ENCODE data around the gene TMEM135. TPM values are rescaled to one million over a fixed set of nuclear protein-coding genes. Genes with fewer than 3 reads are reported as not detected.
A peak's percentile ranks its signal among the peaks of the same experiment; 100 is the strongest.

TMEM135 gene
- total RNA-seq, 1 donor from 2014 or later, result 36.0 TPM

DNA sequence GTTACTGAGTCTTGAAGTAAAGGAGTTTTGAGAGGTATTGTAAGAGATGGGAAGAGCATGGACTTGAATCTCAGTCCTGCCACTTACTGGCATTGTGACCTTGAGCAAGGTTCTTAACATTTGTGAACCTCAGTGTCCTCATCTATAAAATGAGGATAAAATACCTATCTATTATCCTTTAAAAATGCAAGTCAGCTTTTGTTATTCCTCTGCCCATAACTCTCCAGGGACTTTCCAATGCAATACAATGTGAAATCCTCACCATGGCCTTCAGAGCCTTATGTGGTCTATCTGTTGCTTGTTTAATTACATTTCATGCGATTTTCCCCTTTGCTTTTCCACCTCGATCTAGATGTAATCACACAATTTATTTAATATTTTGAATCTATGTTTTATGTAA is 9.1 kb downstream of the TMEM135 start:
- H3K27ac Mint-ChIP-seq, result no peak overlapping the region
- H3K4me1 Mint-ChIP-seq, result no peaks in the 10 kb centered on the region
- no peak overlapping the region for H3K4me3 Mint-ChIP-seq
- H3K9me3 Mint-ChIP-seq, result peaks cover 12% of the 10 kb centered on the region
- TF ChIP-seq, protein P1, sequence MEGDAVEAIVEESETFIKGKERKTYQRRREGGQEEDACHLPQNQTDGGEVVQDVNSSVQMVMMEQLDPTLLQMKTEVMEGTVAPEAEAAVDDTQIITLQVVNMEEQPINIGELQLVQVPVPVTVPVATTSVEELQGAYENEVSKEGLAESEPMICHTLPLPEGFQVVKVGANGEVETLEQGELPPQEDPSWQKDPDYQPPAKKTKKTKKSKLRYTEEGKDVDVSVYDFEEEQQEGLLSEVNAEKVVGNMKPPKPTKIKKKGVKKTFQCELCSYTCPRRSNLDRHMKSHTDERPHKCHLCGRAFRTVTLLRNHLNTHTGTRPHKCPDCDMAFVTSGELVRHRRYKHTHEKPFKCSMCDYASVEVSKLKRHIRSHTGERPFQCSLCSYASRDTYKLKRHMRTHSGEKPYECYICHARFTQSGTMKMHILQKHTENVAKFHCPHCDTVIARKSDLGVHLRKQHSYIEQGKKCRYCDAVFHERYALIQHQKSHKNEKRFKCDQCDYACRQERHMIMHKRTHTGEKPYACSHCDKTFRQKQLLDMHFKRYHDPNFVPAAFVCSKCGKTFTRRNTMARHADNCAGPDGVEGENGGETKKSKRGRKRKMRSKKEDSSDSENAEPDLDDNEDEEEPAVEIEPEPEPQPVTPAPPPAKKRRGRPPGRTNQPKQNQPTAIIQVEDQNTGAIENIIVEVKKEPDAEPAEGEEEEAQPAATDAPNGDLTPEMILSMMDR (IDR thresholded peaks at IDR 0.05; ENCODE audit: unreplicated experiment), result no peak
- H3K36me3 Mint-ChIP-seq, result peaks cover 29% of the 10 kb centered on the region
- no peaks in the 10 kb centered on the region for H3K27me3 Mint-ChIP-seq (ENCODE audit: low read depth)
- no peak for DNase-seq (ENCODE audit: low spot score in 2 of 2, unreplicated experiment in 2 of 2)

DNA sequence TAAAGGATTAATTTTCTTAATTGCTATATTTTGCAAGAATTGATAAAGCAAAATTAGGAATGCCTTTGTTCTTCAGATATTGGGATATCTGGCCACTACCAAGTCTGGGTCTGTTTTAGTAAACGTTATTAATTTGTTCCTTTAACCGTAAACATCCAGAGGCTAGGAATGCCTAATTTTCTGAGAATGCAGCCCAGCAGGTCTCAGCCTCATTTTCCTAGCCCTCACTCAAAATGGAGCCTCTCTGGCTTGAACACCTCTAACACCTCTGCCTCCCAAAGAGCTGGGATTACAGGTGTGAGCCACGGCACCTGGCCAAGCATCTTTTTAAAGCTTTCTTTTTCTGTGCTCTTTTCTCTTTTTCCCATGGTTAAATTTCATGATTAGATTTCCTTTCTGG is 18.4 kb downstream of the TMEM135 start:
- TF ChIP-seq, protein P1 (IDR thresholded peaks at IDR 0.05; ENCODE audit: unreplicated experiment), result no peak
- no peaks in the 10 kb centered on the region for H3K27me3 Mint-ChIP-seq (ENCODE audit: low read depth)
- peaks cover 6% of the 10 kb centered on the region for H3K4me1 Mint-ChIP-seq
- no peaks in the 10 kb centered on the region for H3K9me3 Mint-ChIP-seq
- no peak overlapping the region for H3K4me3 Mint-ChIP-seq
- peaks cover 7% of the 10 kb centered on the region for H3K36me3 Mint-ChIP-seq
- no peak overlapping the region for H3K27ac Mint-ChIP-seq
- DNase-seq (ENCODE audit: low spot score in 2 of 2, unreplicated experiment in 2 of 2), result no peak

DNA sequence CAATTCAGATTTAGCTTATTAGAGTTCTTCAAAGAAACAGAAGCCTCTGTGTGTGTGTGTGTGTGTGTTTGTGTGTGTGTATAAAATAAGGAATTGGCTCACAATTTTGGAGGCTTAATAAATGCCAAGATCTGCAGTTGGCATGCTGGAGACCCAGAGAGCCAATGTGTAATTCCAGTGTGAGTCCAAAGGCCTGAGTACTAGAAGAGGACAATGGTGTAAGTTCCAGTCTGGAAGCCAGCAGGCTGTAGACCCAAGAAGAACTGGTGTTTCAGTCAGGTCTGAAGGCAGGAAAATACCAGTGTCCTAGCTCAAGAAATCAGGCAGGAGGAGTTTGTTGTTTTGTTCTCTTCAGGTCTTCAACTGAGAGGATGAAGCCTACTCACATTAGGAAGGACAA is 20.0 kb downstream of the TMEM135 start:
- Mint-ChIP-seq H3K27me3 (ENCODE audit: low read depth) (no peaks in the 10 kb centered on the region), H3K9me3 (peaks cover 3% of the 10 kb centered on the region), H3K36me3 (peaks cover 9% of the 10 kb centered on the region), H3K4me3 (no peak overlapping the region), H3K27ac (no peak overlapping the region), H3K4me1 (peaks cover 6% of the 10 kb centered on the region)
- DNase-seq (ENCODE audit: low spot score in 2 of 2, unreplicated experiment in 2 of 2), result no peak
- TF ChIP-seq, protein P1 (IDR thresholded peaks at IDR 0.05; ENCODE audit: unreplicated experiment), result no peak

DNA sequence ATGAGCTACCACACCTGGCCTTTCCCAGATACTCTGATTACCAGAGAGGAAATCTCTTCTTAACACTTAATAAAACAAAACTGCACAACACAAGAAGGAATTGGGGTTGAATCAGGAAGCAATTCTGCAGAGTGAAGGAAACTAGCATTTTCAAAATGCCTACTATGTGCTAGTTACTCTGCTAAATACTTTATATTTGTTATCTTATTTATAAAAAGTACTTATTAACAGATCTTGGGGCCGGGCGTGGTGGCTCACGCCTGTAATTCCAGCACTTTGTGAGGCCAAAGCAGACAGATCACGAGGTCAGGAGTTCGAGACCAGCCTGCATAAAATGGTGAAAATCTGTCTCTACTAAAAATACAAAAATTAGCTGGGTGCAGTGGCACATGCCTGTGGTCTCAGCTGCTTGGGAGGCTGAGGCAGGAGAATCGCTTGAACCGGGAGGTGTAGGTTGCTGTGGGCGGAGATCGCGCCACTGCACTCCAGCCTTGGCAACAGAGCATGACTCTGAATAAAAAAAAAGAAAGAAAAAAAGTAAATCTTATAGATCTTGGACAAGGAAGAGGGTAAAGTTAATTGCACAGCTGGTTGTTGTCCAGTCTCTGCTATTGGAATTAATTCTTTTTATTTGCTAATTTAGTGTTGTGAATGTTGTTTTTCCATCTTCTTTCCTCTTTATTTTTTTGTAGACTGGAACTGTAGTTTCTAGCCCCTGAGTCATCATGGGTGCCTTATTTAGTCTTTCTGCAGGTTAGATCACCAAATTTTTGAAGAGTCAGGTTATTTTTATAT is 22.1 kb downstream of the TMEM135 start:
- TF ChIP-seq, protein P1 (IDR thresholded peaks at IDR 0.05; ENCODE audit: unreplicated experiment), result no peak
- Mint-ChIP-seq H3K36me3 (peaks cover 10% of the 10 kb centered on the region), H3K4me1 (peaks cover 5% of the 10 kb centered on the region), H3K27ac (peak overlapping the region; percentile 34), H3K27me3 (ENCODE audit: low read depth) (no peaks in the 10 kb centered on the region), H3K4me3 (no peak overlapping the region), H3K9me3 (peaks cover 7% of the 10 kb centered on the region)
- no peak for DNase-seq (ENCODE audit: low spot score in 2 of 2, unreplicated experiment in 2 of 2)

DNA sequence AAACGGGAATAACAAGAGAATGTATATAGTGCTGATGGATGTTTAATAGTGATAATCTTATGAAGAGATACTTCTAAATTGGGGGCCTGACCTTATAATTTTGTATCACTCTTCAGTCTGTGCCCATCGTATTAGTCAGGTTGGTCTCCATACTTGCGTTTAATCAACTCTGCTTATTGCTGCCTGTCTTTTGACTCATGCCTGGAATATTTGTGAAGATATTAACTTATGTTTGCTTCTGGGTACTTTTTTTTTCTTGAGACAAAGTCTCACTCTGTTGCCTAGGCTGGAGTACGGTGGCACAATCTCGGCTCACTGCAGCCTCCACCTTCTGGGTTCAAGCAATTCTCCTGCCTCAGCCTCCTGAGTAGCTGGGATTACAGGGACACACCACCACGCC is 24.0 kb downstream of the TMEM135 start:
- no peak for DNase-seq (ENCODE audit: low spot score in 2 of 2, unreplicated experiment in 2 of 2)
- TF ChIP-seq, protein P1 (IDR thresholded peaks at IDR 0.05; ENCODE audit: unreplicated experiment), result no peak
- peaks cover 7% of the 10 kb centered on the region for H3K9me3 Mint-ChIP-seq
- H3K4me1 Mint-ChIP-seq, result no peaks in the 10 kb centered on the region
- no peaks in the 10 kb centered on the region for H3K27me3 Mint-ChIP-seq (ENCODE audit: low read depth)
- no peak overlapping the region for H3K27ac Mint-ChIP-seq
- H3K36me3 Mint-ChIP-seq, result peaks cover 13% of the 10 kb centered on the region
- no peak overlapping the region for H3K4me3 Mint-ChIP-seq

Measured in mesothelial cell of epicardium (in vitro differentiated cells).